ENCODE measurements around the gene SH3GL1. TPM values are rescaled to one million over a fixed set of nuclear protein-coding genes. Genes with fewer than 3 reads are reported as not detected.

SH3GL1 gene
- total RNA-seq, 4 donors from 2014 or later = 109 to 117 (median 112) TPM

DNA sequence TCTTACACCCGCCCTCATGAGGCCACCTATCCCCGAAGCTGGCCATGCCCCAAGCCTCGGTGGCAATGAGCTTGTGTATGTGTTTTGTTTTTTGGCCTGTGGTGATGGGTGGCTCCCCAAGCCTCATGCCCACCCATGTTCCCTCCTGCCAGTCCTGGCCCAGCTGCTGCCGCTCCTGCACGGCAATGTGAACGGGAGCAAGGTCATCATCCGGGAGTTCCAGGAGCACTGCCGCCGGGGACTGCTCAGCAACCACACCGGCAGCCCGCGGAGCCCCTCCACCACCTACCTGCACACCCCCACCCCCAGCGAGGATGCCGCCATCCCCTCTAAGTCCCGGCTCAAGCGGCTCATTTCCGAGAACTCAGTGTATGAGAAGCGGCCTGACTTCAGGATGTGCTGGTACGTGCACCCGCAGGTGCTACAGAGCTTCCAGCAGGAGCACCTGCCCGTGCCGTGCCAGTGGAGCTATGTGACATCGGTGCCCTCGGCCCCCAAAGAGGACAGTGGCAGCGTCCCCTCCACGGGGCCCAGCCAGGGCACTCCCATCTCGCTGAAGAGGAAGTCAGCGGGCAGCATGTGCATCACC lies 32.7 kb upstream of the SH3GL1 start:
- intact Hi-C loops (cut with DNase I; ENCODE audit: low total_unique reads) = no loop called here
- no peak overlapping the region for H3K4me3 ChIP-seq (ENCODE audit: low read depth, poor library complexity, severe bottlenecking)
- 93 to 95% methylated on average over 25 to 28 of the region's 28 CpGs for WGBS, 2 donors
- DNase-seq (ENCODE audit: low spot score in 2 of 2) = no peak
- TF ChIP-seq, protein P1, sequence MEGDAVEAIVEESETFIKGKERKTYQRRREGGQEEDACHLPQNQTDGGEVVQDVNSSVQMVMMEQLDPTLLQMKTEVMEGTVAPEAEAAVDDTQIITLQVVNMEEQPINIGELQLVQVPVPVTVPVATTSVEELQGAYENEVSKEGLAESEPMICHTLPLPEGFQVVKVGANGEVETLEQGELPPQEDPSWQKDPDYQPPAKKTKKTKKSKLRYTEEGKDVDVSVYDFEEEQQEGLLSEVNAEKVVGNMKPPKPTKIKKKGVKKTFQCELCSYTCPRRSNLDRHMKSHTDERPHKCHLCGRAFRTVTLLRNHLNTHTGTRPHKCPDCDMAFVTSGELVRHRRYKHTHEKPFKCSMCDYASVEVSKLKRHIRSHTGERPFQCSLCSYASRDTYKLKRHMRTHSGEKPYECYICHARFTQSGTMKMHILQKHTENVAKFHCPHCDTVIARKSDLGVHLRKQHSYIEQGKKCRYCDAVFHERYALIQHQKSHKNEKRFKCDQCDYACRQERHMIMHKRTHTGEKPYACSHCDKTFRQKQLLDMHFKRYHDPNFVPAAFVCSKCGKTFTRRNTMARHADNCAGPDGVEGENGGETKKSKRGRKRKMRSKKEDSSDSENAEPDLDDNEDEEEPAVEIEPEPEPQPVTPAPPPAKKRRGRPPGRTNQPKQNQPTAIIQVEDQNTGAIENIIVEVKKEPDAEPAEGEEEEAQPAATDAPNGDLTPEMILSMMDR (IDR thresholded peaks at IDR 0.05) = no peak
- TF ChIP-seq POLR2A (IDR thresholded peaks at IDR 0.05) = no peak

- no peak for DNase-seq (ENCODE audit: low spot score in 2 of 2)
- no peak overlapping the region for H3K4me3 ChIP-seq (ENCODE audit: low read depth, poor library complexity, severe bottlenecking)
- WGBS, 2 donors = 88 to 90% methylated on average over 26 of the region's 26 CpGs
- TF ChIP-seq, protein P1 (IDR thresholded peaks at IDR 0.05) = no peak
- TF ChIP-seq POLR2A (IDR thresholded peaks at IDR 0.05) = no peak
- intact Hi-C loops (cut with DNase I; ENCODE audit: low total_unique reads) = no loop called here
Measured at GRCh38 chr19:4431808-4432674, 31.7 kb upstream of the SH3GL1 start.

- TF ChIP-seq, protein P1 (IDR thresholded peaks at IDR 0.05) = no peak
- TF ChIP-seq POLR2A (IDR thresholded peaks at IDR 0.05) = no peak
- no peak overlapping the region for H3K4me3 ChIP-seq (ENCODE audit: low read depth, poor library complexity, severe bottlenecking)
- intact Hi-C loops (cut with DNase I; ENCODE audit: low total_unique reads) = no loop called here
- no peak for DNase-seq (ENCODE audit: low spot score in 2 of 2)
- WGBS, 2 donors = 79% methylated on average over 9 of the region's 9 CpGs
Measured at GRCh38 chr19:4431296-4431695, 30.9 kb upstream of the SH3GL1 start.

GRCh38 chr19:4430760-4431159 lies 30.4 kb upstream of the SH3GL1 start:
- DNase-seq (ENCODE audit: low spot score in 2 of 2) = no peak
- 92 to 95% methylated on average over 12 of the region's 12 CpGs for WGBS, 2 donors
- no peak overlapping the region for H3K4me3 ChIP-seq (ENCODE audit: low read depth, poor library complexity, severe bottlenecking)
- TF ChIP-seq, protein P1 (IDR thresholded peaks at IDR 0.05) = no peak
- intact Hi-C loops (cut with DNase I; ENCODE audit: low total_unique reads) = no loop called here

DNA sequence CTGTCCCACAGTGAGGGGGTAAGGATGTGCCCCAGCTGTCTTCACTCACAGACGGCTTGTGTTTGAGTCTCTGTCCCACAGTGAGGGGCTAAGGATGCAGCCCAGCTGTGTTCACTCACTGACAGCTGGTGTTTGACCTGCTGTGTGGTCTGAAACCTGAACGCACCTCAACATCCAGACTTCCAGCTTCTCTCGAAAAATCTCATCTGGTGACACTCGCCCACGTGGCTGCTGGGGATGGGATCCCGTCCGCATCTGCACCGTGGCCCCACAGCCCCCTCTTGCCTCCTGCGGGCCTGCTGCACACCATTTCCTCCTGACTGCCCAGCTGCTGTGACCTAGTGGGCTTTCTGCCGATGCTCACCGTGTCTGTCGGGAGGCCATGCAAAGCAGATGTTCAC lies 29.4 kb upstream of the SH3GL1 start:
- intact Hi-C loops (cut with DNase I; ENCODE audit: low total_unique reads) = no loop called here
- TF ChIP-seq, protein P1 (IDR thresholded peaks at IDR 0.05) = no peak
- no peak for TF ChIP-seq POLR2A (IDR thresholded peaks at IDR 0.05)
- no peak for DNase-seq (ENCODE audit: low spot score in 2 of 2)
- H3K4me3 ChIP-seq (ENCODE audit: low read depth, poor library complexity, severe bottlenecking) = no peak overlapping the region
- 92 to 93% methylated on average over 12 of the region's 12 CpGs for WGBS, 2 donors
